ENCODE results near the gene PBX3. TPM values are rescaled to one million over a fixed set of nuclear protein-coding genes. Genes with fewer than 3 reads are reported as not detected.

PBX3 gene
- total RNA-seq, 2 donors from 2014 or later = 19.7 to 20.6 TPM

DNA sequence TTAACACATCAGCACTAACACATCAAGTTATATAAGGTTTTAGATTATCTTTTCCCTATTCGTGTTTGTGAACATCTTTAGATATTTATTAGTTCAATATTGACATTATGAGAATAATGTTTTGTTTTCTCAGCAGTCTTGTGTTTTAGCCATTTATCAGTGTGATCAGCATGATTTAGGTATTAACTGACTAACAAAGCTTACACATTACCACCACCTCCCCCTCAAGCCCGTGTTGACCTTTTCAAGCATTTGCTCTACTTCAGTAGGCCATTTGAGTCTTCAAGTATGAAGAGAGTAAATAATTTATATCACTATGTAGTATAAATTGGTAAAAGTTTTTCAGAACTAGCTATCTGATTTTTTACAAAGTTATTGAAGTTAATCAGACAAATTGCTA lies 6.9 kb downstream of the PBX3 start:
- Mint-ChIP-seq H3K4me3 (no peak overlapping the region), H3K27ac (no peak overlapping the region), H3K4me1 (ENCODE audit: low read depth) (peaks cover 43% of the 10 kb centered on the region), H3K9me3 (no peaks in the 10 kb centered on the region), H3K36me3 (ENCODE audit: insufficient read depth in 2 of 2) (peaks cover 2 to 5% of the 10 kb centered on the region in 2 donors), H3K27me3 (ENCODE audit: low read depth) (no peaks in the 10 kb centered on the region)
- DNase-seq (no peak), ATAC-seq (replicated peaks in 1 of 2) (no peak)

DNA sequence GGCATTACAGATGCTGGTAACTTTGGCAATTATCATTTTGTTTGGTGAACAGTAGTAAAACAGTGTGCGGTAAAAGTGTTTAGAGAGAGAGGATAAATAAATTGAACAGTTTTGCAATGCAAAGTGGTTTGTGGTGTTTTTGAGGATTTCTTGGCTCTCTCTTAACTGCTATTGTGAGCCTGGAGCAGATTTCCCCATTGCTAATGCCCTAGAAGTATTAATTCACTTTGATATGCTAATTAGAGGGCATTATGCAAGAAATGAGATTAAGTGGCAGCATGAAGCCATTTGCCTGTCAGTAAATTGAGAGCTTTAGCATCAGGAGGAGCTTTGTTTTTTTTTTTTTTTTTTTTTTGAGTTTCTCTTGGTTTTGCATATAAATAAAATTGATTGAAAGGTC lies 8.2 kb downstream of the PBX3 start:
- Mint-ChIP-seq H3K9me3 (no peaks in the 10 kb centered on the region), H3K4me3 (no peak overlapping the region), H3K27me3 (ENCODE audit: low read depth) (no peaks in the 10 kb centered on the region), H3K27ac (no peak overlapping the region), H3K4me1 (ENCODE audit: low read depth) (peaks cover 40% of the 10 kb centered on the region), H3K36me3 (ENCODE audit: insufficient read depth in 2 of 2) (peaks cover 2 to 3% of the 10 kb centered on the region in 2 donors)
- DNase-seq (no peak), ATAC-seq (replicated peaks in 1 of 2) (no peak)

DNA sequence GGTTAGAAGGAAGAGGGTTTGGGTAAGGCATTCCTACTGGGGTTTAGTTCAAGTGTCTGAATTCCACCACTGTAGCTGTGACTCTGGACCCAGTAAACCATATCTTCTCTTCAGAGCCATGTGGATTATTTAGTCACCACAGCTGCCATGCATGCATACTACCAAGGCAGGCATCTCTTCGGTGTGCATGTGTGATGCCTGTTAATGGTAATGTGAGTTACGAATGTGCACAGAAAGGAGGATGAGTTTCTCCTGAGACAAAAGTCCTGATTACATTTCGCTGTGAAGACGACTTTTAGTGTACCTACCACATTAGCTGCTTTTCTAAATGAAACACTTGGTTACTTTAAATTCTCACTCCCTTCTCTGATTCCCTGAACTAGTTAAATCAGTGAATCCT lies 9.3 kb downstream of the PBX3 start:
- H3K4me3 Mint-ChIP-seq = no peak overlapping the region
- H3K27me3 Mint-ChIP-seq (ENCODE audit: low read depth) = no peaks in the 10 kb centered on the region
- DNase-seq = no peak
- no peak for ATAC-seq (replicated peaks in 1 of 2)
- H3K4me1 Mint-ChIP-seq (ENCODE audit: low read depth) = peaks cover 33% of the 10 kb centered on the region
- H3K36me3 Mint-ChIP-seq (ENCODE audit: insufficient read depth in 2 of 2) = peaks cover 2 to 3% of the 10 kb centered on the region in 2 donors
- no peak overlapping the region for H3K27ac Mint-ChIP-seq
- H3K9me3 Mint-ChIP-seq = no peaks in the 10 kb centered on the region

DNA sequence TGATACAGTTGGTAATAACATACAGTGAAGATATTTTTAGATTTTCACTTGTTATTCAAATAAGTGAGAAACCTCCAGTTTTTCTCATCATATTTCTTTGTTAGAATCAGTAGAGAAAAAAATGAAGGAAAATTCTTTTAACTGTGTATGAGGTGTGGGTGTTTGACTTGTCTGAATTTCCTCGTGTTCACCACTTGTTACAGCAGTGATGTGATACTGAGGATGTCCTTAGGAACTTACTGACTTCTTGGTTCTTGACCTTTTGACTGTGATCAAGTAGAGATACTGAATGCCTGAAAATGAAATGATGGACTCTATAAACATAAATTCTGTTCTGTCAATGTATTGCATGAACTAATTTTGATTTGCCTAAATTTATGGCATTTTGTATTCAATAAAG lies 10.7 kb downstream of the PBX3 start:
- no peaks in the 10 kb centered on the region for H3K9me3 Mint-ChIP-seq
- H3K4me3 Mint-ChIP-seq = no peak overlapping the region
- H3K4me1 Mint-ChIP-seq (ENCODE audit: low read depth) = peaks cover 25% of the 10 kb centered on the region
- DNase-seq = no peak
- ATAC-seq (replicated peaks in 1 of 2) = no peak
- no peaks in the 10 kb centered on the region for H3K27me3 Mint-ChIP-seq (ENCODE audit: low read depth)
- H3K27ac Mint-ChIP-seq = no peak overlapping the region
- peaks cover 2 to 3% of the 10 kb centered on the region in 2 donors for H3K36me3 Mint-ChIP-seq (ENCODE audit: insufficient read depth in 2 of 2)

DNA sequence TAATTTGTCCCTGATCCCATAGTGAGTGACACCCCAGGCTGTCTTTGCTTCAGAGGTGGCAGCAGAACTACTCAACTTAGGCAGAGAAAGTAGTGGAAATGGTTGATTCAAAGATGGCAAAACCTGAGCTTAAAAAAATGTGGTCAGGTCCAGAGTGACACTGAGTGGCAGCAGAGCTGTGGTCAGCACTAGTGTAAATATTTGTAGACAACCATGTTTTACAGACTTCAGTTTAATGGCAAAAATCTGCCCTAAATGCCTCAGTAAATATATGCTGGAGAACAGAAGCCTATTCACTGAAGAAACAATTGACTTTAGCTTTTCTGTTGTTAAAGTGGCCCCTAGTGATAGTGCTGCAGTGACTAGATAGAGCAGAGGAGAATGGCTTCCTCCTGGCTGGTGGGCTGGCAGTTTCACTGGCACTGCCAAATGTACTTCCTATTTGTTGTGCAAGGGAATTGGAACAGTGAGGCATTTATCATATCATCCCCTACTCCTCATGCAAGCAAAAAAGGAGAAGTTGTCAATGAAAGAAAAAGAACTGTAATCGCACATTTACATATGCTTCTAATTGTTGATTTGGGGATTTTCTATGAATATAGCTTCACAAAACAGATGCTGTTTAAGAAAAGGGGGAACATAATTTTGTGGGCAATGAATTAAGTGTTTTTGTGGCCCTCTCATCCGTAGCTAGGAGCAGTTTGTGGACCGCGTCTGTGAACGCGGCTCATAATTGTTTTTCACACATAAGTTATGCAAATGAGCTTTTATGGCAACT lies 12.0 kb downstream of the PBX3 start:
- no peaks in the 10 kb centered on the region for H3K27me3 Mint-ChIP-seq (ENCODE audit: low read depth)
- H3K36me3 Mint-ChIP-seq (ENCODE audit: insufficient read depth in 2 of 2) = peaks cover 2 to 3% of the 10 kb centered on the region in 2 donors
- peak in 1 of 2 donors; percentile 28 for ATAC-seq (replicated peaks in 1 of 2)
- H3K4me3 Mint-ChIP-seq = peak overlapping the region; percentile 71 to 73
- DNase-seq = no peak
- no peak overlapping the region for H3K27ac Mint-ChIP-seq
- no peaks in the 10 kb centered on the region for H3K9me3 Mint-ChIP-seq
- H3K4me1 Mint-ChIP-seq (ENCODE audit: low read depth) = peaks cover 25% of the 10 kb centered on the region

DNA sequence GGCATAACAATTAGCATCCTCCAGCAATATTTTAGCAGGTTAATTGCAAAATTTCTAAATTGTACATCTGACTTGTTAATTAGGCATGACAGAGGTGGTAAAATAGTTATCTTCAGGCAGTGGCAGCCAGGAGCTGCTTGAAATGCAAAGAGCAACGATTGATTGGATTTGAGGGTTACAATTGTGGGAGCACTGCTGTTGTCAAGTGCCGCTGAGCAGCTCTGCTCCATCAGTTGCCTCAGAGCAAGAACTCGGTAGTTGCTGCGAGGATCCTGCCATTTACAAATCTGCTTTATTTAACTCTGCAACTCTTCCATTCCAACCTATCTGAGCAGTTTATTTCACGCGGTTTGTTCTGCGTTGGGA lies 12.6 kb downstream of the PBX3 start:
- Mint-ChIP-seq H3K4me1 (ENCODE audit: low read depth) (peaks cover 25% of the 10 kb centered on the region), H3K27me3 (ENCODE audit: low read depth) (no peaks in the 10 kb centered on the region), H3K27ac (no peak overlapping the region), H3K36me3 (ENCODE audit: insufficient read depth in 2 of 2) (peaks cover 2 to 3% of the 10 kb centered on the region in 2 donors), H3K9me3 (no peaks in the 10 kb centered on the region), H3K4me3 (peak overlapping the region; percentile 71 to 73)
- ATAC-seq (replicated peaks in 1 of 2) (no peak), DNase-seq (no peak)

DNA sequence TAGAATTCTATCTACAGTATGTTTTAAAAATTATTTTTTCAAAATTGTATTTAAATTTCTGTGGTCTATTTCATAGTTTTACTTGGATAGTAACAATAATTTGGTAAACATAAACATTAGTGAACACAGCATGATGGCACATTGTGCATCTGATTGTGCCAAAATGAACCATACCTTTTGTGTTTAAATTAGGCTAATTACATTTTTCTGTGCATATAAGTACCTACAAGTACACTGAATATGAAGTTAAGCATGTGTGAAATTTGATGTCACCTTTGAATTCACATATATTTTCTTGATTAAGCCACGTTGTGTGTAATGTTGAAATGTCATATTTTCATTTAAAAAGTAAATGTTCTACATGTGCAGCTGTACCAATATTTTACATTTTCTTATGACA lies 13.4 kb downstream of the PBX3 start:
- Mint-ChIP-seq H3K4me3 (no peak overlapping the region), H3K27me3 (ENCODE audit: low read depth) (no peaks in the 10 kb centered on the region), H3K27ac (no peak overlapping the region), H3K9me3 (no peaks in the 10 kb centered on the region), H3K36me3 (ENCODE audit: insufficient read depth in 2 of 2) (peaks cover 2 to 3% of the 10 kb centered on the region in 2 donors), H3K4me1 (ENCODE audit: low read depth) (peaks cover 25% of the 10 kb centered on the region)
- no peak for DNase-seq
- ATAC-seq (replicated peaks in 1 of 2) = no peak

DNA sequence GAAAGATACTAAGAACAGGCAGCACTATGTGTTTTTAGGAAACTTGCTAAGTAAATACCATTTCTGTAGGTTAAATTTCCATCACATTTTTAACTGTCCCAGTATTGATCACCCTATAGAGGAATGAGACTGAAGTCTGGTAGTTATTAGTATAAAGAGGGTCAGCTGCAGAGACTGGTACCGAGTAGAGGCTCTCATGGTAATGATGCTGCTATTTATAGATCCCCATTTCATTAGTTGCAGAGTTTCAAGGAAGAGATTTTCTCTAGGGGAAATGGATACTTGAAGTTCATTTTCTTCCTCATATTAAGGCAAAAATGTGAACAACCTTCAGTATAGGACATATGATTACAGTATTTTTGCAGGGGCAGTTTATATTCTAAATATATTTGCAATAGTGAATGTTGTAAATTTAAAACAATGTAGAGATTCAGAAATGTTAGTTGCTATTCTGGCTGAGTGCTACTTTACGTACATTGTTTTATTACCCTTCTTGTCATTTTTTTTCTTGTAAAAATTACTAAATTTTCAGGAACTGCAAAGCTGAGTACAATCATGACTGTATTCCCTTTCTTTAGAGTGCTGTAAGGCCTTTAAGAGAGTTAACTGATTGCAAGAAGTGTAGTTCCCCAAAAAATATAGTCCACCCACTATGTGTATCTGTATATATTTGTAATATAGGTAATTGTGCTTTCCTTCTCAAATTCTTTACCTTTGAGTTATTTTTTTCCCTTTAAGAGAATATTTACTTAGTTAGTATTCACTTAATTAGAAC lies 14.7 kb downstream of the PBX3 start:
- Mint-ChIP-seq H3K4me1 (ENCODE audit: low read depth) (peaks cover 25% of the 10 kb centered on the region), H3K27me3 (ENCODE audit: low read depth) (no peaks in the 10 kb centered on the region), H3K4me3 (no peak overlapping the region), H3K27ac (no peak overlapping the region), H3K36me3 (ENCODE audit: insufficient read depth in 2 of 2) (no peaks in the 10 kb centered on the region), H3K9me3 (no peaks in the 10 kb centered on the region)
- ATAC-seq (replicated peaks in 1 of 2) (no peak), DNase-seq (no peak)

DNA sequence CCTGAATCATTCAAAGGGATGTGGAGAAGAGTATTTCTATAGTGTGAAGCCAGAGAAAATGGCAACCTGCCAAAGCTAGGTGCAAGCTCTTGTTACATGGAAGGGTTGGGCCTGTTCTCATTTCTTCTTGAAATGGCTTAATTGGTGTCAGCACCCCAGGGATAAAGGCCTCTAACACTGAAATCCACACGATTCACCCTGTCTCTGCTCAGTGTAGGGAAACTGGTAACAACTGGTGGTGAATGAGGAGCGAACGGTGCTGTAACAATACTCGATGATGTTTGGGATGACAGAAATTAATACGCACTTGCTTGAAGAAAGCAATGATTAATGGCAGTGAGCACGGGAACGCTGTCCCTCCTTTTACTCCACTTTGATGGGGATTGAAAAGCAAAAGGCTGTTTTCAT lies 16.2 kb downstream of the PBX3 start:
- Mint-ChIP-seq H3K36me3 (ENCODE audit: insufficient read depth in 2 of 2) (no peaks in the 10 kb centered on the region), H3K27ac (no peak overlapping the region), H3K27me3 (ENCODE audit: low read depth) (no peaks in the 10 kb centered on the region), H3K4me1 (ENCODE audit: low read depth) (peaks cover 26% of the 10 kb centered on the region), H3K4me3 (no peak overlapping the region), H3K9me3 (no peaks in the 10 kb centered on the region)
- no peak for DNase-seq
- ATAC-seq (replicated peaks in 1 of 2) = no peak

DNA sequence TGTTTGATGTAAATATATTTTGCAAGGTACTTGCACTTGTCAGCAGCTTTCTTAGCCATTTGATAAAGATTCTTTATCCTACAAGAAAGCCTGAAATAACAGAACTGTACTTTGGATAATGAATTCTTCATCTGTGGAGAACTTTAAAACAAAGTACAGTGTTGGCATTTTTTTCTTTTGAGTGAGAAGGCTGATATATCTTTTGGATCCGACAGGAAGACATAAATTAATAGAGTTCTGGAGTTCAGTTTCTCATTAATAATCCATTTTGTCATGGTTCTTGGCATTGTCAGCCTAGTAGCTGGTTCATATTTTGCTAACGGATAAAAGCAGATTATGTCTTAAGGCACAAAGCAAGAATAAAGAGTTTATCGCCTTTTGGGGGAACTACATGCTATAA lies 17.0 kb downstream of the PBX3 start:
- Mint-ChIP-seq H3K27me3 (ENCODE audit: low read depth) (no peaks in the 10 kb centered on the region), H3K4me1 (ENCODE audit: low read depth) (peaks cover 20% of the 10 kb centered on the region), H3K4me3 (no peak overlapping the region), H3K36me3 (ENCODE audit: insufficient read depth in 2 of 2) (no peaks in the 10 kb centered on the region), H3K27ac (no peak overlapping the region), H3K9me3 (no peaks in the 10 kb centered on the region)
- ATAC-seq (replicated peaks in 1 of 2) = no peak
- no peak for DNase-seq

DNA sequence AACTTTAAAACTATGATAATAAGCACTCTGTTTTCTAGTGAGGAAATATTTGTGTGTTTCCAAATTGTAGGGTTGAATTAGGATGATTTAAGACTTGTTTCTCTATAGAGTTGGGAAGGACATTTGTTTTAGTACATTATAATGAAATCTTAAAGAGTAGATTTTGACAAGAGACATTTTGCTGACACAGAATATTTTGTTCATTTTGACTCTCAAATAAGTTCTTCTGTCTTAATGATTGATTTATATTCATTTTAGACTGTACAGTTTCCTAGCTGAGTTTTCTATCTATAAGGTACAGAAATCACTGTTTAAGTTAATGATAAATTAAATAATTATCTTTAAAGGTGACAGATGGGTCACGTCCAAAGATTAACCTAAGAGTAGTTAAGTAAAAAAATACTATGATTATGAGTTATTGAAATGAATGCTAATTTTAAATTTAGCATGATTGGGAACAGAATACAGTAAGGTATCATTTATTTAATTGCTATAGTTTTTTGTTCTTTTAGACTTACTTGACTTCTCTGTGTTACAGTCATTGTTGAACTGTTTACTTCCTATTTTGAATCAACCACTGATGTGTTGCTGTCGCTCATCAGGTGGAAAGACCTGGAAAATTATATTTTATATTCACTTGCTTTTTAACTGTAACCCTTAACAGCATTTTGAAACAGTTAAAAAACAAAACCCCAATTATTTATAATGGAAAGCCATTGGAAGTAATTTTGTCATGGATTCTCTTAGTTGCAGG lies 19.5 kb downstream of the PBX3 start:
- H3K4me3 Mint-ChIP-seq = no peak overlapping the region
- peaks cover 12% of the 10 kb centered on the region for H3K4me1 Mint-ChIP-seq (ENCODE audit: low read depth)
- no peaks in the 10 kb centered on the region for H3K36me3 Mint-ChIP-seq (ENCODE audit: insufficient read depth in 2 of 2)
- no peak for ATAC-seq (replicated peaks in 1 of 2)
- no peak for DNase-seq
- H3K27me3 Mint-ChIP-seq (ENCODE audit: low read depth) = no peaks in the 10 kb centered on the region
- H3K27ac Mint-ChIP-seq = no peak overlapping the region
- no peaks in the 10 kb centered on the region for H3K9me3 Mint-ChIP-seq

DNA sequence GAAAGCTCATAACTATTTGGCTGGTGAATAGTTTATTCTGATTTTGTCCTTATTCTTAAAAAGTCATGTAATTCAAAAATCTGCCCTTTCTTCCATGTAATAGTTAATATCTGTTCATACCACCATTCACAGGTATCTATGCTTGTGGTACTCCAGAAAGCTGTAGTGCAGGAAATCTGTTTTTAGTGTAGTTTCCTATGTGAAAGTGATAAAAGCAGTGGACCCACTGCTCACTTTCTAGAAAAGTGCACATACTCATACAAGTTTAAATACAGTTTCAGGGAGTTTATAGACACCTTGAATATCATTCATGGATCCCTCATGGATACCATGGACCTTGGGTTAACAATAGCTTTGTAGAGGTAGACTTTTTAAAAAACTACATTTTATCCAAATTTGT lies 20.2 kb downstream of the PBX3 start:
- H3K36me3 Mint-ChIP-seq (ENCODE audit: insufficient read depth in 2 of 2) = no peaks in the 10 kb centered on the region
- no peak overlapping the region for H3K4me3 Mint-ChIP-seq
- ATAC-seq (replicated peaks in 1 of 2) (no peak), DNase-seq (no peak)
- no peaks in the 10 kb centered on the region for H3K9me3 Mint-ChIP-seq
- H3K27me3 Mint-ChIP-seq (ENCODE audit: low read depth) = no peaks in the 10 kb centered on the region
- H3K27ac Mint-ChIP-seq = no peak overlapping the region
- peaks cover 12% of the 10 kb centered on the region for H3K4me1 Mint-ChIP-seq (ENCODE audit: low read depth)

DNA sequence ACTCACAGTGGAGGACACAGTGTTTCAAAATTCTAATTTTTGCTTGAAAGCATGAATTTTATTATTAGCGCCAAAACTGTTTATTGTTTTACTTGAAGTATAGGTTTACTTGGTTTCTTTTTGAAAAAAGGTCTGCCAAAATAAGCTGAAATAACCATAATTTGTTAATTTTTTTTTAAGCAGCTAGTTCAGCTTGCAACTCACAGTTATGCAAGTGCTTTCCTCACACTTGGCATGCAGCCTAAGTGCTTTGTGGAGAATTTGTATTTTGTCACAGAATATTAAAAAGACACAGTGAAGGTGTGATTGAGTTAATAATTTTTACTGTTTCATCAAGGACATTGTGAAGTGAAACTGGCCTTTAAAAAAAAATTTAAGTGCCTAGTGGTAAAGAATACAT lies 21.6 kb downstream of the PBX3 start:
- Mint-ChIP-seq H3K4me3 (no peak overlapping the region), H3K9me3 (no peaks in the 10 kb centered on the region)
- ATAC-seq (replicated peaks in 1 of 2) = no peak

More for the DNA sequence above, 21.6 kb downstream of the PBX3 start:
- Mint-ChIP-seq H3K27me3 (ENCODE audit: low read depth) (no peaks in the 10 kb centered on the region), H3K4me1 (ENCODE audit: low read depth) (peaks cover 12% of the 10 kb centered on the region), H3K27ac (no peak overlapping the region), H3K36me3 (ENCODE audit: insufficient read depth in 2 of 2) (no peaks in the 10 kb centered on the region)
- DNase-seq = no peak
